ENCODE measurements around the gene AFAP1L2. TPM values are rescaled to one million over a fixed set of nuclear protein-coding genes. Genes with fewer than 3 reads are reported as not detected.

The AFAP1L2 gene
- total and polyA plus RNA-seq, 8 donors: 2.6 to 25.0 (median 10.0) TPM

- Histone ChIP-seq H3K27me3 (no peaks in the 10 kb centered on the region), H3K27ac (no peak overlapping the region), H3K36me3 (no peaks in the 10 kb centered on the region), H3K4me1 (peaks cover 1 to 6% (median 6%) of the 10 kb centered on the region in 4 donors), H3K9me3 (no peaks in the 10 kb centered on the region), H3K4me3 (no peak overlapping the region)
- 83 to 94% (median 89%) methylated on average over 1 of the region's 1 CpG for WGBS, 5 donors
- DNase-seq: no peak
- intact Hi-C loops (cut with DNase I; ENCODE audit: low total_unique reads): no loop called here
- no peak for TF ChIP-seq POLR2A (IDR thresholded peaks at IDR 0.05)
- no peak for TF ChIP-seq CTCF (IDR thresholded peaks at IDR 0.05)
- no peak for TF ChIP-seq EP300 (IDR thresholded peaks at IDR 0.05)
- no peak for TF ChIP-seq POLR2AphosphoS5 (IDR thresholded peaks at IDR 0.05)
These were observed 13.8 kb upstream of the AFAP1L2 start for GRCh38 chr10:114418109-114418508.

GRCh38 chr10:114412907-114413797 lies 8.8 kb upstream of the AFAP1L2 start:
- no peaks in the 10 kb centered on the region for H3K9me3 ChIP-seq
- peak overlapping the region in 2 of 5 donors; percentile 24 to 64 for H3K27ac ChIP-seq
- no peak overlapping the region for H3K4me3 ChIP-seq
- H3K27me3 ChIP-seq: no peaks in the 10 kb centered on the region
- intact Hi-C loops (cut with DNase I; ENCODE audit: low total_unique reads): no loop called here
- WGBS, 5 donors: 15 to 26% (median 19%) methylated on average over 9 of the region's 9 CpGs
- DNase-seq: peak; percentile 59 to 66
- H3K36me3 ChIP-seq: no peaks in the 10 kb centered on the region
- H3K4me1 ChIP-seq: peaks cover 6 to 17% (median 11%) of the 10 kb centered on the region in 4 donors
- no peak for TF ChIP-seq POLR2AphosphoS5 (IDR thresholded peaks at IDR 0.05)
- TF ChIP-seq EP300 (IDR thresholded peaks at IDR 0.05): no peak
- no peak for TF ChIP-seq CTCF (IDR thresholded peaks at IDR 0.05)
- TF ChIP-seq POLR2A (IDR thresholded peaks at IDR 0.05): no peak

- intact Hi-C loops (cut with DNase I; ENCODE audit: low total_unique reads): no loop called here
- Histone ChIP-seq H3K36me3 (no peaks in the 10 kb centered on the region), H3K4me1 (peaks cover 14 to 28% (median 23%) of the 10 kb centered on the region in 4 donors), H3K9me3 (no peaks in the 10 kb centered on the region), H3K4me3 (no peak overlapping the region), H3K27me3 (peaks cover 0 to 13% (median 11%) of the 10 kb centered on the region in 3 donors), H3K27ac (no peak overlapping the region)
- TF ChIP-seq POLR2A (IDR thresholded peaks at IDR 0.05) (no peak), CTCF (IDR thresholded peaks at IDR 0.05) (no peak)
- DNase-seq: no peak
- WGBS, 5 donors: 64 to 82% (median 72%) methylated on average over 5 of the region's 5 CpGs
These were observed 4.7 kb upstream of the AFAP1L2 start for GRCh38 chr10:114408968-114409444.

- H3K36me3 ChIP-seq: no peaks in the 10 kb centered on the region
- peaks cover 0 to 19% (median 18%) of the 10 kb centered on the region in 3 donors for H3K27me3 ChIP-seq
- intact Hi-C loops (cut with DNase I; ENCODE audit: low total_unique reads): no loop called here
- no peak overlapping the region for H3K27ac ChIP-seq
- H3K9me3 ChIP-seq: no peaks in the 10 kb centered on the region
- H3K4me1 ChIP-seq: peaks cover 14 to 32% (median 27%) of the 10 kb centered on the region in 4 donors
- TF ChIP-seq CTCF (IDR thresholded peaks at IDR 0.05) (no peak), POLR2AphosphoS5 (IDR thresholded peaks at IDR 0.05) (no peak)
- DNase-seq: no peak
- WGBS, 5 donors: 69 to 83% (median 72%) methylated on average over 12 of the region's 12 CpGs
- no peak overlapping the region for H3K4me3 ChIP-seq
These were observed 4.0 kb upstream of the AFAP1L2 start for GRCh38 chr10:114408112-114408967.

All from stomach (tissue), 9 donors.